Renal cortex interstitium (tissue), 11 donors: ENCODE measurements around the gene MUC2. TPM values are rescaled to one million over a fixed set of nuclear protein-coding genes. Genes with fewer than 3 reads are reported as not detected.

Experiments used
- DNase-seq, 11 donors: peaks; one replicate each; pipeline ENCODE4 v3.0.0-alpha.2; 2013; ENCODE audit warnings: low read depth in 9 of 11, low spot score in 4 of 11; ENCODE audit errors: extremely low read depth in 1 of 11
- polyA plus RNA-seq, 3 donors: library from polyadenylated mRNA; unstranded; fragments of 120-200 nt; gene quantifications; one replicate each; pipeline ENCODE4 v1.2.1, GENCODE V29; 2013; ENCODE audit not compliant: insufficient read length in 3 of 3

Gene MUC2
- polyA plus RNA-seq, 3 donors, result 0.03 to 0.45 (median 0.03) TPM

DNA sequence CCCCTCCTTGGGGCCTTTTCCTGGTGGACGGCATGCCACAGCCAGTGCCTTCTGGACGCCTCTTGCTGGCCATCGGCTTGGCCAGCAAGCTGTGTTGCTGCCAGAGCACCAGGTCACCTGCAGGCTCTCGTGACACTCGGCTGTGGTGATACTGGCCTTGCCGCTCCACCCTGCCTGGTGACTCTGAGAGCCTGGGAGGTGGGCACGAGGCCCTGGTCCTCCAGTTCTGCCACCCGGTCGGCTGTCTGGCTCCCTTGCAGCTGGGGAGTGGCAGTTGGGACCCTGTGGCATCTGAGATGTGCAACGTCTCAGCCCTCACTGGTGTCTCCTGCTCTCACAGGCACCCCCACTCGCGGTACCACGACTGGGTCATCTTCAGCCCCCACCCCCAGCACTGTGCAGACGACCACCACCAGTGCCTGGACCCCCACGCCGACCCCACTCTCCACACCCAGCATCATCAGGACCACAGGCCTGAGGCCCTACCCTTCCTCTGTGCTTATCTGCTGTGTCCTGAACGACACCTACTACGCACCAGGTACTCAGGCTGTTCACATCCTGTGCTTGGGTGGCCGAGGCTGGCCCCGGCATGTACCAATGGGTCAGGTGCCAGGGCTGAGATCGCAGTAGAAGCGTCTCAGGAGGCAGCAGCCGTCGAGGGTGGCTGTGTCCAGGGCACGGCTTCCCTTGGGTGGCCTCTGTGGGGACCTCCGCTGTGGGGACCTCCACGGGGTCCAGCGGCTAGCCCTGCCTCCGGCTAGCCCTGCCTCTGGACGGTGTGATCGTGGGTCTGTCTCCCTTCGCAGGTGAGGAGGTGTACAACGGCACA, 26.0 kb downstream of the MUC2 start:
- no peak for DNase-seq

DNA sequence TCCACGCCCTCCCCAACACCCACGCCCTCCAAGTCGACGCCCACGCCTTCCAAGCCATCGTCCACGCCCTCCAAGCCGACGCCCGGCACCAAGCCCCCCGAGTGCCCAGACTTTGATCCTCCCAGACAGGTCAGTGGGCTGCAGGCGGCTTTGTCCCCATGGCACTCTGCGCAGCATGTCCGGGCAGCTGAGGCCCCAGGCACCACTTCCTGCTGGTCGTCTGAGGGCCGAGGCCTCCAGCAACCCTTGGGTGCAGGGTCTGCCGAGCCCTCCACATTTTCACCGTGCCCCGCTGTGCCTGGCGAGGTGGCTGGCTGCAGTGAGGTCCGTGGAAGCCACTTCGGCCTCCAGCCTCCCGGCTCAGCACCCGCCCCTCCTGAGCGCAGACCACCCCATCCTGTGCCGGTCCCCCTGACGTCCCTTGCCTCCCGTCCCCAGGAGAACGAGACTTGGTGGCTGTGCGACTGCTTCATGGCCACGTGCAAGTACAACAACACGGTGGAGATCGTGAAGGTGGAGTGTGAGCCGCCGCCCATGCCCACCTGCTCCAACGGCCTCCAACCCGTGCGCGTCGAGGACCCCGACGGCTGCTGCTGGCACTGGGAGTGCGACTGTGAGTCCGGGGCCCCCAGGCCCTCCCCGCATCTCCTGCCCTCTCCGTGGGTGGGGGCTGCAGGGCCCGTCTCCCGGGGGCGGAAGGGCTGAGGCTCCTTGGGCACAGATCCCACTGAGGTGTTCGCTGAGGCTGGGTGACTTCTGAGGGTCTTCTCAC, 26.8 kb downstream of the MUC2 start:
- DNase-seq, result no peak

DNA sequence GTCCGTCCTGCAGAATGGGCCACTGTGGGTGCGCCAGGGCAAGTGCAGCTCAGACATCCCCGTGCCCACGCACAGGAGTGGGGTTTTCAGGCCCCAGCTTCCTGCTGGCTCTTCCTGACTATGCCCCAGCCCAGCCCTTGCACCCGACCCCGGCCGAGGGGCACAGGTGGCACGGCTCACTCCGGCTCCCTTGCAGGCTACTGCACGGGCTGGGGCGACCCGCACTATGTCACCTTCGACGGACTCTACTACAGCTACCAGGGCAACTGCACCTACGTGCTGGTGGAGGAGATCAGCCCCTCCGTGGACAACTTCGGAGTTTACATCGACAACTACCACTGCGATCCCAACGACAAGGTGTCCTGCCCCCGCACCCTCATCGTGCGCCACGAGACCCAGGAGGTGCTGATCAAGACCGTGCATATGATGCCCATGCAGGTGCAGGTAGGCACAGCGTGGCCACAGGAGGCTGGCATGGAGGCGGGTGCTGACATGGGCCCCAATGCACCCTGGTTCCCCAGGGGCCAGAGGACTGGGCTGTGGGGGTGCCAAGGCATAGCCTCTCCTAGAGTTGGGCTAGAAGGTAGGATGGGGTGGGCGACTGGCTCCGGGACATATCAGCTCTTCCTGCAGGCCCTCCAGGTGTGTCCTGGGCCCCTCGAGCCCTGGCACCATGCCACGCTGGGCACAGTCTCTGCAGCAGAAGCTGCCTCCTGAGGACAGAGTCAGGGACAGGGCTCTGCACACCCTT, 27.7 kb downstream of the MUC2 start:
- DNase-seq, result no peak

DNA sequence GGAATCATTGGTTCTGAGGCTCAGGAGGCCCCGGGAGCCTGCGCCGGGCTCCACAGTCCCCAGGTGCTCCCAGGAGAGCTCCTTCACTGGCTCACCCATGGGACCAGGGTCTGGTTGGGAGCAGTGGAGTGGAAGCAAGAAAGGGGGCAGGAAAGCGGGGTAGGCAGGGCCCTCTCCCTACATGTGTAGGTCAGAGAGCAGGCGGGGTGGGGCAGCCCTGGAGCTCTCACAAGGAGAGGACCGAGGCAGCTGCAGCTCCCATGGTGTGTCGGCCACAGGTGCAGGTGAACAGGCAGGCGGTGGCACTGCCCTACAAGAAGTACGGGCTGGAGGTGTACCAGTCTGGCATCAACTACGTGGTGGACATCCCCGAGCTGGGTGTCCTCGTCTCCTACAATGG, 28.3 kb downstream of the MUC2 start:
- DNase-seq, result no peak

DNA sequence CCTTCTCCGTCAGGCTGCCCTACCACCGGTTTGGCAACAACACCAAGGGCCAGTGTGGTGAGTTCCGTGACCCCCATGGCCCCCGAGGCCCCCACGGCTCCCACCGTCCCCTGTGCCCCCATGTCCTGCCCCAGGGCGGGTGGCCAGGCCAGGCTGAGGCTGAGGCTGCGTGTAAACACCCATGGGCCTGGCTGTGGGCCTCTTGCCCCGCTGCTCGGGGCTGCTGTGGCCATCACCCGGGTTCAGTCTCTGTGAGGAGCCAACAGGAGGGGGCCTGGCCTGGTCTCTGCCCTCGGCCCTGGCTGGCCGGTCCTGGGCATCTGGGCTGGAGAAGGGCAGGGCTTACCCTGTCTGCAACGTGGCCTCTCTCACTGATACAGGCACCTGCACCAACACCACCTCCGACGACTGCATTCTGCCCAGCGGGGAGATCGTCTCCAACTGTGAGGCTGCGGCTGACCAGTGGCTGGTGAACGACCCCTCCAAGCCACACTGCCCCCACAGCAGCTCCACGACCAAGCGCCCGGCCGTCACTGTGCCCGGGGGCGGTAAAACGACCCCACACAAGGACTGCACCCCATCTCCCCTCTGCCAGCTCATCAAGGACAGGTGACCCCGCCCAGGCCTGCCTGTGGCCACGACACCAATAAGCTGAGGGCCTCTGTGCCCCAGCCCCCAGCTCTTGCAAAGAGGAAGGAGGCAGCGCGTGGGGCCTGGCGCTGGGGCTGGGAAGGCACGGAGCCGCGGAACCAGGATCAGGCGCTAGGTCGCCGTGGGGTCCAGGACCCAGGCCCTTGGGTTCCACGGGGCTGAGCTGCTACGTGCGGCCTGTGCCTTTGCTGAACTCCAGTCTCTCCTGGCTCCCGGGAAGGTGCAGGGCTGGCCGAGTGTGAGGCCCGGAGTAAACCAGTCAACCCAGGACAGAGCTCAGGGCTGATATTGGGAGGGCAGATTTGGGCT, 29.0 kb downstream of the MUC2 start:
- DNase-seq, result no peak

DNA sequence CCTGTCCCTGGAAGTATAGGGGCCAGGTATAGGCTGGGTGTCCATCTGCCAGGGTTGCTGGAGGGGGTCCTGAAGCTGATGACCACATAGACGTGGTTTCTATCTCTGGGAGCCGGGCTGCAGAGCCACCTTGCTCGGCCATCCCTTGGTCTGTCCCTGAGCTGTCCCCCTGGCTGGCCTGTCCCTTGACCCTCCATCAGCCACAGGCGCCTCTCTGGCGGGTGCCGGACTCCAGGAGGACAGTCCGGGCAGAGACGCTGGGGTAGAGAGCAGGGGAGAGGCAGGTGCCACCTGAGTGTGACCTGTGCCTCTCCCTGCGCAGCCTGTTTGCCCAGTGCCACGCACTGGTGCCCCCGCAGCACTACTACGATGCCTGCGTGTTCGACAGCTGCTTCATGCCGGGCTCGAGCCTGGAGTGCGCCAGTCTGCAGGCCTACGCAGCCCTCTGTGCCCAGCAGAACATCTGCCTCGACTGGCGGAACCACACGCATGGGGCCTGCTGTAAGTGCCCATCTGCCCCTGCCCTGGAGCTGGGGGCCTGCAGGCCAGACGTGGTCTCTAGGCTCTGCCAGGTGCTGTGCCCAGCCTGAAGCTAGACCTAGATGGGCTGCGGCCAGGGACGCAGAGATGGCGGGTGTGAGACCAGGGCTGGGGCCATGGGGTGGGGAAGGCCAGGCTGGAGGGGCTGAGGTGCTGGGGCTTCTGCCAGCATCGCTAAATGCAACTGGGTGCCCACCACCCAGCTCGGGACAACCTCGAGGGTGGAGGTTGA, 29.9 kb downstream of the MUC2 start:
- no peak for DNase-seq

DNA sequence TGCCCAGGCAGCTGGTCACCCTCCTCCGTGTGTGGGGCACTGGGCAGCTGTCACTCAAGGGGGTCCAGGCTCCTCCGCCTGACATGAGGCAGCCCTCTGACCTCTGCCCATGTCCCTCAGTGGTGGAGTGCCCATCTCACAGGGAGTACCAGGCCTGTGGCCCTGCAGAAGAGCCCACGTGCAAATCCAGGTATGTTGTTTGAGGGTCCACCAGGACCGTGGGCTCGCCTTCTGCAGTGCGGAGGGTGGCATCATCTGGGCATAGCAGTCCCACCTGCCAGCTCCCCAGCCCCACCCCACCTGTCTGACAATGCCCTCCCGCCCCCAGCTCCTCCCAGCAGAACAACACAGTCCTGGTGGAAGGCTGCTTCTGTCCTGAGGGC, 30.5 kb downstream of the MUC2 start:
- DNase-seq, result no peak

DNA sequence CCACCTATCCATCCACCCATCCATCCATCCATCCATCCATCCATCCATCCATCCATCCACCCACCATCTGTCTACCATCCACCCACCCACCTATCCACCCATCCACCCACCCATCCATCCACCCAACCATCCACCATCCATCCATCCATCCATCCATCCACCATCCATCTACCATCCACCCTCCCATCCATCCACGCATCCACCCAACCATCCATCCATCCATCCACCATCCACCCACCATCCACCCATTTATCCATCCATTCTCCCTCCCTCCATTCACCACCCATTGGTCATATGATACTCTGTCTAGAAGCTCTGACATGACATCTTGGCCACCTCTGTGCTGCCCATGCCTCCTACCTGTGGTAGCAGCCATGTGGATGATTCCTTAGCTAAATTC, 31.7 kb downstream of the MUC2 start:
- no peak for DNase-seq

DNA sequence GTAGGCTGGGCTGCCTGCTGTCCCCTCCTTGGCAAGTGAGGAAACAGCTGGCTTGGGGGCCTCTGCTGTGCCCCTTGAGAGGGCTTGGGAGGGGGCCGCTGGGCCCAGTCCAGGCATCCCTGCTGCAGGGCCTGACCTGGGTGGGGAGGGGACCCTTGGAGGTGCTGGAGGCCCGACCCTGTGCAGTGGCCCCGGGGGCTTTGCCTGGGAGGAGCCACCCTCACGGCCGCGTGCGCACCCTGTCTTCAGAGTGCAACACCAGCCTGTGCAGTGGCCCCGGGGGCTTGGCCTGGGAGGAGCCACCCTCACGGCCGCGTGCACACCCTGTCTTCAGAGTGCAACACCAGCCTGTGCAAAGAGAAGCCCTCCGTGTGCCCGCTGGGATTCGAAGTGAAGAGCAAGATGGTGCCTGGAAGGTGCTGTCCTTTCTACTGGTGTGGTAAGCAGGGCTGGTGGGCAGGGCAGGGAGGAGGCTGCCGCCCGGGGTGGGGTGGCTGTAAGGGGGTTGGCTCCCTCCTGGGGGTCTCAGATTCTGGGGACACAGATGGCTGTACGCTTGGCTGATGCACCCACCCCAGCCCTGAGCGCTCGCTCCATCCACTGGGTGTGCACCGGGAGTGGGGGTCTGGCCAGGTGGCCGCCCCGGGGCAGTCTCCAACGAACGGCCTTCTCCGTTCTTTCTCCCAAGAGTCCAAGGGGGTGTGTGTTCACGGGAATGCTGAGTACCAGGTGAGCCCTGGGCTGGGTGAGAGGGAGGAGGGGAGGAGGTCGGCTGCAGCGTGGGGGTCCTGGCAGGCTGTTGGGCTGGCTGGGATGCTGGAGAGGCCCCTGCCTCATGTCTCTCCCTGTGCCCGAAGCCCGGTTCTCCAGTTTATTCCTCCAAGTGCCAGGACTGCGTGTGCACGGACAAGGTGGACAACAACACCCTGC, 32.9 kb downstream of the MUC2 start:
- no peak for DNase-seq

DNA sequence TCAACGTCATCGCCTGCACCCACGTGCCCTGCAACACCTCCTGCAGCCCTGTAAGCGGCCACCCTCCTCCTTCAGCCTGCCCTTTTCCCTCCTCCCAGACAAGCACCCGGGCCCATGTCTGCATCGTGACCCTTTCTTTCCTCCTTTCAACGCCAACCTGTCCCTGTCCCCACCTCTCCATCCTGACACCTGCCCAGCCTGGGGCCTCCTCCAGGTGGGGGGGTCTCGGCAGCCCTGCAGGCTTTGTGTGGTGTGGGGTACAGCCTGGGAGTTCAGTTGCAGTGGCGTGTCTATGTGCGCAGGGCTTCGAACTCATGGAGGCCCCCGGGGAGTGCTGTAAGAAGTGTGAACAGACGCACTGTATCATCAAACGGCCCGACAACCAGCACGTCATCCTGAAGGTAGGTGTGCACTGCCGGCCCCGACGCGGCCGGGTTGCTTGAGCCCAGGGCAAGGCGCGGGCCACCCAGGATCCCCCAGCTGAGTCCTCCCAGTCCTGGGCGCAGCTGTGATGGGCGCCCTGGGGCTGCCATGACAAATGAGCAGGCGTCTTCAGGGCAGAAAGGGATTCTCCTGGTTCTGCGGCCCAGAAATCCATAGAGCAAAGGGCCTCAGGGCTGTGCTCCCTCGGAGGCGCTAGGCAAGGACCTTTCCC, 33.7 kb downstream of the MUC2 start:
- no peak for DNase-seq

DNA sequence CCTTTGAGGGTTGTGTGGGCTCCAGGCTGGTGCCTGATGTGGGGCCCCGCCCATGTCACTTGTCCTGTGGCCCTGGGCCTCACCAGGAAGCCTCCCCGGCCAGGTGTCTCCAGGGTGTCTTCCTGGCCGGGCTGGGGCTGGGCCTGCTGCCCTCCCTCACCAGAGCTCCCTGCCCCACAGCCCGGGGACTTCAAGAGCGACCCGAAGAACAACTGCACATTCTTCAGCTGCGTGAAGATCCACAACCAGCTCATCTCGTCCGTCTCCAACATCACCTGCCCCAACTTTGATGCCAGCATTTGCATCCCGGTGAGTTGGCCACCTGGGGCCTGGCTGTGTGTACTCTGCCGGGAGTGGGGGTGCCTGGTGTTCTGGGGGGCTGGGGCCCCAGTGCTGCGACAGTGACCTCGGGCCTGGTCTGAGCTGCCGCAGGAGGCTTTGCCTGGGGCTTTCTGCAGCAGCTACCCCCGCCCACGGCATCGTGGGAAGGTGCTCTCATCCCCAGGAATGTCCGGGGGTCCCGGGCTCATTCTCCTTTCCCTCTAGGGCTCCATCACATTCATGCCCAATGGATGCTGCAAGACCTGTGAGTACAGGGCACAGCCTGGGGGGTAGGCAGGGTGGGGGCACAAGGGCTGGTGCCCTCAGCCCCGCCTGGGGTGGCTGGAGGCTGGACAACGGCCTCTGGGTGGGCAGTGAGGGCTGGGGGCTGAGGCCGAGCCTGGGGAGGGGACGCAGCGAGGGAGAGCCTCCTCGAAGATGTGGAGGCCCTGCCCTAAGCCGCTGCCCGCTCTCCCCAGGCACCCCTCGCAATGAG, 34.6 kb downstream of the MUC2 start:
- DNase-seq, result no peak

DNA sequence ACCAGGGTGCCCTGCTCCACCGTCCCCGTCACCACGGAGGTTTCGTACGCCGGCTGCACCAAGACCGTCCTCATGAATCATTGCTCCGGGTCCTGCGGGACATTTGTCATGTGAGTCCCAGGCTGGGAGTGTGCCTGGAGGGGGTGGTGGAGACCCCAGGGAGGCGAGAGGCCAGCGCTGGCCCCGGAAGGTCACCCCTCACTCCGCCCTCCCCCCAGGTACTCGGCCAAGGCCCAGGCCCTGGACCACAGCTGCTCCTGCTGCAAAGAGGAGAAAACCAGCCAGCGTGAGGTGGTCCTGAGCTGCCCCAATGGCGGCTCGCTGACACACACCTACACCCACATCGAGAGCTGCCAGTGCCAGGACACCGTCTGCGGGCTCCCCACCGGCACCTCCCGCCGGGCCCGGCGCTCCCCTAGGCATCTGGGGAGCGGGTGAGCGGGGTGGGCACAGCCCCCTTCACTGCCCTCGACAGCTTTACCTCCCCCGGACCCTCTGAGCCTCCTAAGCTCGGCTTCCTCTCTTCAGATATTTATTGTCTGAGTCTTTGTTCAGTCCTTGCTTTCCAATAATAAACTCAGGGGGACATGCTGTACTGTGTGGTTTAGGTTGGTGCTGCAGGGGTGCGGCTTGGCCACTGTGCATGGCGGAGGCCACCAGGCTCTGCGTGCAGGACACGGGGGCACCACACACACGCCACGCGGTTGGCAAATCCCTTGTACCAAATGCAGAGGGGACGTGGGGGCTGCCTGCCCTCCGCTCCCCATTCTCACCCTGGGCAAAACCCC, 35.4 kb downstream of the MUC2 start:
- no peak for DNase-seq

DNA sequence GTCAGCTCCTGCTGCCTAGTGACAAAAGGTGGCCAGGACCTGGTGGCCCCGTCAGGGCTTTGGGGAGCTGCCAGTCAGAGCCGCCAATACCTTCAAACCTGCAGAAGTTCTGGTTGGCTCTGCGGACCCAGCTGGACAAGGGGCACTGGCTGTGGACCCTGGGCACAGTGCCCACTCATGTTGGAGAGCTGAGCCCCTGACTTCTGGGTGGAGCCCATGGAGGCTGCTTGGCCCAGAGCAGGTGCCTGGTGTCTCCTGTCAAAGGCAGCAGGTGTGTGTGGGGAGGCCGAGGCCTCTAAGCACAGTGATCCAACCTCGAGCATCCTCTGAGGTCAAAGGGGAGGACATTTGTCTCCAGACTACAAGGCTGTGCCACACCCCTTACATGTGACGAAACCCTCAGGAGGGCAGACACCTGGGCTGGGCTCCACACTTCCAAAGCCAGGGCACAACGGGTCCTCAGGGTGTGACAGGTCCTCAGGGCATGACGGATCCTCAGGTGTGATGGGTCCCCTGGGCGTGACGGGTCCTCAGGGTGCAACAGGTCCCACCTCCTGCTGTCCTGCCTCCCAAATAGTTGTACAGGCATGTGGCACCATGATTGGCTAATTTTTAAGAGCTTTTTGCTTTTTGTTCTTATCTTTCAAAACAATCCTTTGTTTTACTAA, 37.0 kb downstream of the MUC2 start:
- no peak for DNase-seq

DNA sequence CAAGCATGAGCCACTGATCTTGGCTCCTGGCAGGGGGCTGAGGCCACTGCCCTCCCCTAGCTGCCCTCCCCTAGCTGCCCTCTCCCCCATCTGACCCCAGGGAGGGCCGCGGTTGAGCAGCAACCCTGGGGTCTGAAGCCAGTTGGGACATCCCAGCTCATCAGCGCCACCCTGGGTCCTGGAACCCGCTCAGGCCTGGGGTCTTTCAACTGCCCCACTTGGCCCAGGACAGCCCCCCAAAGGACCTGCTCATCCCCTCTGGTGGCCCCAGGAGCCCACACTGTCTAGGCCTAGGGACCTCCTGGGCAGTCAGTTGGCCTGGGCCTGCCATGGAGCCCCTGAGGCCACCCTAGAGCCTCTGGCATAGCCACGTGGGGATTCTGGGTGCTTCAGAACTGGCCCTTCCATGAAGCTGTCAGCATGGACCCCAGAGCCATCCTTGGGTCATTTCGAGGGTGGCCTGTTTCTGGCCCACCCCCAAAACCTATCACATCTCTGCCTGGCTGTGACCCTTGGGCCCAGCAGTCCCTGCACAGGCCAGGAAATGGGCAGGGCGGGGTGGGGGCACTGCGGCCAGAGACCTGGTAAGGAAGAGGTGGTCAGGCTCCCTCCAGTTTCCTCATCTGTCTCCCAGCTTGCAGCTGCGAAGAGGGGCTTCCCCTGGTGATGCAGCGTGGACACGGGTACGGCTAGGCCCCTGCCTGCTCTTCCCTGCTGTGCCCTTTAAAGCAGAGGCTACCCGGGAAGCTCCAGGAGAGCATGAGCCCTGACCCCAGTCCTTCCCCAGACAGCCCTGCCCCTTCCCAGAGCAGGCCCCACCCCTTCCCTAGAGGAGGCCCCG, 37.9 kb downstream of the MUC2 start:
- no peak for DNase-seq
